ENCODE results near the gene MED6.

MED6 gene

GRCh38 chr14:70631948-70632347 lies 31.5 kb upstream of the MED6 start:
- DNase-seq (ENCODE audit: low read depth in 1 of 2, low spot score in 1 of 2): peak in 1 of 2 experiments; percentile 30
- TF ChIP-seq JUND (IDR thresholded peaks at IDR 0.05; ENCODE audit: low read depth): no peak
- in situ Hi-C loops (cut with HindIII; ENCODE audit: low pct_unique_long_range_greater_than_20kb, low sequenced_read_pairs): no loop called here

- in situ Hi-C loops (cut with HindIII; ENCODE audit: low pct_unique_long_range_greater_than_20kb, low sequenced_read_pairs): no loop called here
- DNase-seq (ENCODE audit: low read depth in 1 of 2, low spot score in 1 of 2): no peak
Observed at GRCh38 chr14:70624972-70625371, 24.5 kb upstream of the MED6 start.

GRCh38 chr14:70622111-70622712 lies 21.8 kb upstream of the MED6 start:
- TF ChIP-seq JUND (IDR thresholded peaks at IDR 0.05; ENCODE audit: low read depth): no peak
- peak; percentile 44 to 84 for DNase-seq (ENCODE audit: low read depth in 1 of 2, low spot score in 1 of 2)
- in situ Hi-C loops (cut with HindIII; ENCODE audit: low pct_unique_long_range_greater_than_20kb, low sequenced_read_pairs): no loop called here

More at GRCh38 chr14:70624972-70625371, 24.5 kb upstream of the MED6 start:
- no peak for TF ChIP-seq JUND (IDR thresholded peaks at IDR 0.05; ENCODE audit: low read depth)

GRCh38 chr14:70619708-70620107 lies 19.3 kb upstream of the MED6 start:
- no peak for TF ChIP-seq JUND (IDR thresholded peaks at IDR 0.05; ENCODE audit: low read depth)
- no peak for DNase-seq (ENCODE audit: low read depth in 1 of 2, low spot score in 1 of 2)
- in situ Hi-C loops (cut with HindIII; ENCODE audit: low pct_unique_long_range_greater_than_20kb, low sequenced_read_pairs): no loop called here

- TF ChIP-seq JUND (IDR thresholded peaks at IDR 0.05; ENCODE audit: low read depth): no peak
- no peak for DNase-seq (ENCODE audit: low read depth in 1 of 2, low spot score in 1 of 2)
- in situ Hi-C loops (cut with HindIII; ENCODE audit: low pct_unique_long_range_greater_than_20kb, low sequenced_read_pairs): no loop called here
Observed at GRCh38 chr14:70618314-70618713, 17.9 kb upstream of the MED6 start.

- DNase-seq (ENCODE audit: low read depth in 1 of 2, low spot score in 1 of 2): no peak
- no peak for TF ChIP-seq JUND (IDR thresholded peaks at IDR 0.05; ENCODE audit: low read depth)
- in situ Hi-C loops (cut with HindIII; ENCODE audit: low pct_unique_long_range_greater_than_20kb, low sequenced_read_pairs): no loop called here
Observed at GRCh38 chr14:70616646-70617045, 16.2 kb upstream of the MED6 start.

- in situ Hi-C loops (cut with HindIII; ENCODE audit: low pct_unique_long_range_greater_than_20kb, low sequenced_read_pairs): no loop called here
- DNase-seq (ENCODE audit: low read depth in 1 of 2, low spot score in 1 of 2): no peak
- no peak for TF ChIP-seq JUND (IDR thresholded peaks at IDR 0.05; ENCODE audit: low read depth)
Observed at GRCh38 chr14:70611216-70611615, 10.8 kb upstream of the MED6 start.

GRCh38 chr14:70602254-70602653 lies 1.8 kb upstream of the MED6 start:
- no peak for DNase-seq (ENCODE audit: low read depth in 1 of 2, low spot score in 1 of 2)
- TF ChIP-seq JUND (IDR thresholded peaks at IDR 0.05; ENCODE audit: low read depth): no peak
- in situ Hi-C loops (cut with HindIII; ENCODE audit: low pct_unique_long_range_greater_than_20kb, low sequenced_read_pairs): no loop called here

- in situ Hi-C loops (cut with HindIII; ENCODE audit: low pct_unique_long_range_greater_than_20kb, low sequenced_read_pairs): no loop called here
- DNase-seq (ENCODE audit: low read depth in 1 of 2, low spot score in 1 of 2): no peak
- no peak for TF ChIP-seq JUND (IDR thresholded peaks at IDR 0.05; ENCODE audit: low read depth)
Observed at GRCh38 chr14:70601162-70601561, 707 bp upstream of the MED6 start.

GRCh38 chr14:70599345-70599744 lies 1.1 kb downstream of the MED6 start:
- TF ChIP-seq JUND (IDR thresholded peaks at IDR 0.05; ENCODE audit: low read depth): no peak
- in situ Hi-C loops (cut with HindIII; ENCODE audit: low pct_unique_long_range_greater_than_20kb, low sequenced_read_pairs): no loop called here
- no peak for DNase-seq (ENCODE audit: low read depth in 1 of 2, low spot score in 1 of 2)

GRCh38 chr14:70597731-70598130 lies 2.7 kb downstream of the MED6 start:
- no peak for DNase-seq (ENCODE audit: low read depth in 1 of 2, low spot score in 1 of 2)

GRCh38 chr14:70595443-70596185 lies 4.8 kb downstream of the MED6 start:
- in situ Hi-C loops (cut with HindIII; ENCODE audit: low pct_unique_long_range_greater_than_20kb, low sequenced_read_pairs): no loop called here
- no peak for TF ChIP-seq JUND (IDR thresholded peaks at IDR 0.05; ENCODE audit: low read depth)
- DNase-seq (ENCODE audit: low read depth in 1 of 2, low spot score in 1 of 2): no peak

More at GRCh38 chr14:70597731-70598130, 2.7 kb downstream of the MED6 start:
- no peak for TF ChIP-seq JUND (IDR thresholded peaks at IDR 0.05; ENCODE audit: low read depth)
- in situ Hi-C loops (cut with HindIII; ENCODE audit: low pct_unique_long_range_greater_than_20kb, low sequenced_read_pairs): no loop called here

- DNase-seq (ENCODE audit: low read depth in 1 of 2, low spot score in 1 of 2): no peak
- TF ChIP-seq JUND (IDR thresholded peaks at IDR 0.05; ENCODE audit: low read depth): no peak
- in situ Hi-C loops (cut with HindIII; ENCODE audit: low pct_unique_long_range_greater_than_20kb, low sequenced_read_pairs): no loop called here
Observed at GRCh38 chr14:70594461-70594860, 6.0 kb downstream of the MED6 start.

Measured in T47D (cell line).